Activated CD4-positive, alpha-beta memory T cell treated with anti-CD3 and anti-CD28 coated beads for 36 hours (primary cell): ENCODE results near the gene ASIC3. TPM values are rescaled to one million over a fixed set of nuclear protein-coding genes. Genes with fewer than 3 reads are reported as not detected.
A peak's percentile ranks its signal among the peaks of the same experiment; 100 is the strongest.

Experiments used
- CTCF ChIA-PET: fragments of 350-600 bp; sonication (Branson Sonifier 250); formaldehyde crosslinking; loops from one replicate; lab custom pipeline; 2021; ENCODE audit warnings: antibody characterized with exemption, inconsistent platforms; lab: Charles Lee
- POLR2A ChIA-PET: fragments of 350-600 bp; sonication (Branson Sonifier 250); formaldehyde crosslinking; loops from one replicate; lab custom pipeline; 2021; ENCODE audit warnings: antibody characterized with exemption; lab: Charles Lee
- DNase-seq: peaks from one replicate; pipeline ENCODE4 v3.0.0-alpha.2; 2020
- H3K27ac Mint-ChIP-seq: one replicate; pipeline ENCODE4 v1.8.0; 2021; ENCODE audit warnings: mixed read lengths
- H3K27me3 Mint-ChIP-seq: one replicate; pipeline ENCODE4 v1.8.0; 2021; ENCODE audit warnings: mixed read lengths
- H3K36me3 Mint-ChIP-seq: one replicate; pipeline ENCODE4 v1.8.0; 2021; ENCODE audit warnings: mixed read lengths
- H3K4me1 Mint-ChIP-seq: one replicate; pipeline ENCODE4 v1.8.0; 2021; ENCODE audit warnings: low read depth, mixed read lengths
- H3K4me3 Mint-ChIP-seq: one replicate; pipeline ENCODE4 v1.8.0; 2021; ENCODE audit warnings: mild to moderate bottlenecking, mixed read lengths
- H3K9me3 Mint-ChIP-seq: one replicate; pipeline ENCODE4 v1.8.0; 2021; ENCODE audit warnings: mixed read lengths
- intact Hi-C: fragments of 100-400 bp; cut with micrococcal nuclease; formaldehyde crosslinking; loops from one replicate; pipeline ENCODE4 v1.15.1; 2023
- total RNA-seq, 2 experiments: library from RNA; stranded (reverse); gene quantifications; one replicate each; pipeline ENCODE4 v1.2.3, GENCODE V29; 2021

ASIC3 gene
- total RNA-seq, 2 experiments from 2014 or later, result 5.3 to 7.6 TPM

GRCh38 chr7:151058781-151059366 is 10.5 kb downstream of the ASIC3 start:
- CTCF ChIA-PET, result interaction anchor here (1.0 to 1.9 kb wide), 3 partner anchors 8 to 31 kb away, joined by 3 to 10 read pairs (median 5); partner anchors contain the start of gene ABCB8
- POLR2A ChIA-PET, result interaction anchor here (1.0 to 2.1 kb wide), 2 partner anchors 24 to 48 kb away, joined by 3 to 5 read pairs; partner anchors contain the start of gene TMUB1
- DNase-seq, result peak; percentile 44
- intact Hi-C loops, result loop anchor here (1.0 to 10.0 kb wide), 5 partner anchors 20 to 296 kb away; partner anchors contain the start of genes ABCB8, ABCF2 and FASTK
- no peaks in the 10 kb centered on the region for H3K36me3 Mint-ChIP-seq
- no peaks in the 10 kb centered on the region for H3K27me3 Mint-ChIP-seq
- H3K9me3 Mint-ChIP-seq, result no peaks in the 10 kb centered on the region
- peak overlapping the region; percentile 89 for H3K27ac Mint-ChIP-seq
- peak overlapping the region; percentile 89 for H3K4me3 Mint-ChIP-seq
- peaks cover 25% of the 10 kb centered on the region for H3K4me1 Mint-ChIP-seq

- POLR2A ChIA-PET, result interaction anchor here (0.6 to 2.1 kb wide), 3 partner anchors 13 to 48 kb away, joined by 3 to 5 read pairs (median 3); no protein-coding TSS in a partner anchor
- peak within 1 kb of the TSS; percentile 89 for H3K4me3 Mint-ChIP-seq
- CTCF ChIA-PET, result interaction anchor here (0.8 to 1.9 kb wide), 7 partner anchors 9 to 54 kb away, joined by 3 to 13 read pairs (median 5); partner anchors contain the start of gene ABCB8
Measured at GRCh38 chr7:151059367-151060112, 11.2 kb downstream of the ASIC3 start, which contains the start of gene SLC4A2. TSS of gene SLC4A2 (plus strand) at chr7:151059589. CDS start at chr7:151061988, 2,399 bp downstream.

GRCh38 chr7:151060113-151060415 is 11.7 kb downstream of the ASIC3 start:
- no peaks in the 10 kb centered on the region for H3K27me3 Mint-ChIP-seq
- H3K4me1 Mint-ChIP-seq, result peaks cover 25% of the 10 kb centered on the region
- no peak for DNase-seq
- CTCF ChIA-PET, result interaction anchor here (0.8 to 1.9 kb wide), 8 partner anchors 9 to 64 kb away, joined by 3 to 13 read pairs (median 4); partner anchors contain the start of gene ABCB8
- H3K9me3 Mint-ChIP-seq, result no peaks in the 10 kb centered on the region
- intact Hi-C loops, result no loop called here
- peak overlapping the region; percentile 28 for H3K27ac Mint-ChIP-seq
- peak overlapping the region; percentile 89 for H3K4me3 Mint-ChIP-seq
- H3K36me3 Mint-ChIP-seq, result no peaks in the 10 kb centered on the region
- POLR2A ChIA-PET, result interaction anchor here (0.8 to 2.1 kb wide), 3 partner anchors 11 to 49 kb away, joined by 3 to 5 read pairs (median 4); no protein-coding TSS in a partner anchor

More at GRCh38 chr7:151059367-151060112, 11.2 kb downstream of the ASIC3 start, which contains the start of gene SLC4A2:
- Mint-ChIP-seq H3K27ac (peak within 1 kb of the TSS; percentile 89), H3K9me3 (no peaks in the 10 kb centered on the region), H3K4me1 (peaks cover 25% of the 10 kb centered on the region), H3K36me3 (no peaks in the 10 kb centered on the region), H3K27me3 (no peaks in the 10 kb centered on the region)
- intact Hi-C loops, result loop anchor here (10.0 kb wide), 1 partner anchor 295 kb away; no protein-coding TSS in a partner anchor
- DNase-seq, result peak; percentile 72

GRCh38 chr7:151060416-151061212 is 12.3 kb downstream of the ASIC3 start:
- intact Hi-C loops, result no loop called here
- no peak overlapping the region for H3K27ac Mint-ChIP-seq
- ChIA-PET POLR2A (interaction anchor here (0.7 to 2.1 kb wide), 5 partner anchors 11 to 50 kb away, joined by 3 to 5 read pairs (median 3); partner anchors contain the start of gene TMUB1), CTCF (interaction anchor here (0.8 to 1.9 kb wide), 8 partner anchors 10 to 64 kb away, joined by 3 to 13 read pairs (median 4); partner anchors contain the start of gene ABCB8)
- H3K36me3 Mint-ChIP-seq, result peaks cover 5% of the 10 kb centered on the region
- DNase-seq, result peak; percentile 38
- peak overlapping the region; percentile 89 for H3K4me3 Mint-ChIP-seq
- H3K27me3 Mint-ChIP-seq, result no peaks in the 10 kb centered on the region
- no peaks in the 10 kb centered on the region for H3K9me3 Mint-ChIP-seq
- H3K4me1 Mint-ChIP-seq, result peaks cover 25% of the 10 kb centered on the region

- H3K27ac Mint-ChIP-seq, result no peak overlapping the region
- intact Hi-C loops, result no loop called here
- peaks cover 6% of the 10 kb centered on the region for H3K36me3 Mint-ChIP-seq
- H3K27me3 Mint-ChIP-seq, result no peaks in the 10 kb centered on the region
- no peak for DNase-seq
- H3K9me3 Mint-ChIP-seq, result no peaks in the 10 kb centered on the region
- ChIA-PET POLR2A (interaction anchor here (0.7 to 1.5 kb wide), 3 partner anchors 10 to 22 kb away, joined by 3 to 4 read pairs (median 3); partner anchors contain the start of gene TMUB1), CTCF (interaction anchor here (1.7 kb wide), 3 partner anchors 33 to 63 kb away, joined by 7 to 13 read pairs (median 7); partner anchors contain the start of gene ABCB8)
- H3K4me1 Mint-ChIP-seq, result peaks cover 25% of the 10 kb centered on the region
- peak overlapping the region; percentile 89 for H3K4me3 Mint-ChIP-seq
Measured at GRCh38 chr7:151061213-151062110, 13.1 kb downstream of the ASIC3 start.

GRCh38 chr7:151062111-151062398 is 13.7 kb downstream of the ASIC3 start:
- Mint-ChIP-seq H3K27me3 (no peaks in the 10 kb centered on the region), H3K4me1 (peaks cover 19% of the 10 kb centered on the region), H3K4me3 (no peak overlapping the region), H3K27ac (no peak overlapping the region), H3K36me3 (peaks cover 6% of the 10 kb centered on the region), H3K9me3 (no peaks in the 10 kb centered on the region)
- POLR2A ChIA-PET, result no interaction called here
- intact Hi-C loops, result no loop called here
- DNase-seq, result no peak
- CTCF ChIA-PET, result interaction anchor here (1.3 kb wide), 1 partner anchor 34 kb away, joined by 3 read pairs; the partner anchor contains the start of gene ABCB8

- Mint-ChIP-seq H3K9me3 (no peaks in the 10 kb centered on the region), H3K36me3 (peaks cover 9% of the 10 kb centered on the region), H3K4me3 (no peak overlapping the region), H3K27me3 (no peaks in the 10 kb centered on the region), H3K4me1 (peaks cover 15% of the 10 kb centered on the region), H3K27ac (no peak overlapping the region)
- POLR2A ChIA-PET, result interaction anchor here (0.6 kb wide), 1 partner anchor 316 kb away, joined by 5 read pairs; no protein-coding TSS in a partner anchor
- intact Hi-C loops, result no loop called here
- DNase-seq, result no peak
- CTCF ChIA-PET, result interaction anchor here (0.8 to 1.3 kb wide), 2 partner anchors 34 to 78 kb away, joined by 3 read pairs; partner anchors contain the start of gene ABCB8
Measured at GRCh38 chr7:151062399-151063211, 14.3 kb downstream of the ASIC3 start.

GRCh38 chr7:151063212-151063561 is 14.9 kb downstream of the ASIC3 start:
- H3K9me3 Mint-ChIP-seq, result no peaks in the 10 kb centered on the region
- H3K27ac Mint-ChIP-seq, result no peak overlapping the region
- peaks cover 11% of the 10 kb centered on the region for H3K36me3 Mint-ChIP-seq
- H3K27me3 Mint-ChIP-seq, result no peaks in the 10 kb centered on the region
- ChIA-PET CTCF (interaction anchor here (0.8 to 1.3 kb wide), 2 partner anchors 35 to 79 kb away, joined by 3 read pairs; partner anchors contain the start of gene ABCB8), POLR2A (interaction anchor here (0.6 kb wide), 1 partner anchor 315 kb away, joined by 5 read pairs; no protein-coding TSS in a partner anchor)
- no peak for DNase-seq
- H3K4me3 Mint-ChIP-seq, result no peak overlapping the region
- peaks cover 15% of the 10 kb centered on the region for H3K4me1 Mint-ChIP-seq
- intact Hi-C loops, result no loop called here

GRCh38 chr7:151064454-151064853 is 16.1 kb downstream of the ASIC3 start:
- Mint-ChIP-seq H3K9me3 (no peaks in the 10 kb centered on the region), H3K36me3 (peaks cover 16% of the 10 kb centered on the region), H3K27ac (no peak overlapping the region), H3K4me3 (no peak overlapping the region), H3K4me1 (peaks cover 9% of the 10 kb centered on the region), H3K27me3 (no peaks in the 10 kb centered on the region)
- POLR2A ChIA-PET, result no interaction called here
- intact Hi-C loops, result no loop called here
- DNase-seq, result no peak
- CTCF ChIA-PET, result no interaction called here

GRCh38 chr7:151064993-151065392 is 16.7 kb downstream of the ASIC3 start:
- POLR2A ChIA-PET, result no interaction called here
- no peak overlapping the region for H3K4me3 Mint-ChIP-seq
- peaks cover 17% of the 10 kb centered on the region for H3K36me3 Mint-ChIP-seq
- no peaks in the 10 kb centered on the region for H3K27me3 Mint-ChIP-seq
- CTCF ChIA-PET, result no interaction called here
- no peak overlapping the region for H3K27ac Mint-ChIP-seq
- H3K9me3 Mint-ChIP-seq, result no peaks in the 10 kb centered on the region
- H3K4me1 Mint-ChIP-seq, result peaks cover 9% of the 10 kb centered on the region
- intact Hi-C loops, result no loop called here
- no peak for DNase-seq
